ENCODE results near the gene PALLD.

PALLD gene

DNA sequence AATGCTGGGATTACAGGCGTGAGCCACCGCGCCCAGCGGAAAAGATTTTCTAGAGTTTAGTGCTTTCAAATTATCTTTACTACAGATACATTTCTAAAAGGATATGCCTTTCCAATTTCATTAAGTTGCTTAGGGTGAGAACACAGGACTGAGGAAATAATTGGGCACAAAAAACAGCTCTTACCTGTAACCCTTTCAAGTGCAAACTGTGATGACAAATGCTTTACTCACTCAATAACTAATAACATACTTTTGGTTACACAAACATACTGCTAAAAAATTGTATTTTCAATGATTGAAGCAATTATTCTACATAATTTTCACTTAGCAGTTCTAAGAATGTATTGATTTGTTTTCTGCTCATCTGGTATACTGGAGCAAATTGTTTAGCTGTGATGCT lies 40.2 kb downstream of the PALLD start:
- no peak overlapping the region for H3K4me3 ChIP-seq (ENCODE audit: low read length)
- no peak for DNase-seq (ENCODE audit: low read depth)
- TF ChIP-seq, protein P1, sequence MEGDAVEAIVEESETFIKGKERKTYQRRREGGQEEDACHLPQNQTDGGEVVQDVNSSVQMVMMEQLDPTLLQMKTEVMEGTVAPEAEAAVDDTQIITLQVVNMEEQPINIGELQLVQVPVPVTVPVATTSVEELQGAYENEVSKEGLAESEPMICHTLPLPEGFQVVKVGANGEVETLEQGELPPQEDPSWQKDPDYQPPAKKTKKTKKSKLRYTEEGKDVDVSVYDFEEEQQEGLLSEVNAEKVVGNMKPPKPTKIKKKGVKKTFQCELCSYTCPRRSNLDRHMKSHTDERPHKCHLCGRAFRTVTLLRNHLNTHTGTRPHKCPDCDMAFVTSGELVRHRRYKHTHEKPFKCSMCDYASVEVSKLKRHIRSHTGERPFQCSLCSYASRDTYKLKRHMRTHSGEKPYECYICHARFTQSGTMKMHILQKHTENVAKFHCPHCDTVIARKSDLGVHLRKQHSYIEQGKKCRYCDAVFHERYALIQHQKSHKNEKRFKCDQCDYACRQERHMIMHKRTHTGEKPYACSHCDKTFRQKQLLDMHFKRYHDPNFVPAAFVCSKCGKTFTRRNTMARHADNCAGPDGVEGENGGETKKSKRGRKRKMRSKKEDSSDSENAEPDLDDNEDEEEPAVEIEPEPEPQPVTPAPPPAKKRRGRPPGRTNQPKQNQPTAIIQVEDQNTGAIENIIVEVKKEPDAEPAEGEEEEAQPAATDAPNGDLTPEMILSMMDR (conservative IDR thresholded peaks at IDR 0.05; ENCODE audit: low read length): no peak

DNA sequence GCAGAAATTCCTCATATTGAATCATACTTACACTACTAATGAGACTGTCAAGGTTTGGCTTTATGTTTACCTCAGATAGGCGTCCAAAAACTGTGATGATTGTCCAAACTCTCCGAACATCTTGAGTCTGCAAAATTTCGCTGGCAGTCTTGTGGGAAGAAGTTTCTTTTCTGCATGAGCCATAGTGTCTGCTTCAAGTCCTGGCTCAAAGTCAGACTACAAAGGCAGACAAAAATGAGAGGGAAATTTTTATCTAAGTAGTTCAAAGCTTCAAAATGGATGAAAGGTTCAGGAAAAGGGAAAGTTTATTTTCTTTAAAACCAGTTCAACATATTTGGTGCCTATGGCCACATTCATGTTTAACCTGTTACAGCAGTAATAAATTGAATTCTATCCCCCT lies 40.7 kb downstream of the PALLD start:
- no peak overlapping the region for H3K4me3 ChIP-seq (ENCODE audit: low read length)
- DNase-seq (ENCODE audit: low read depth): no peak
- TF ChIP-seq, protein P1 (conservative IDR thresholded peaks at IDR 0.05; ENCODE audit: low read length): no peak

DNA sequence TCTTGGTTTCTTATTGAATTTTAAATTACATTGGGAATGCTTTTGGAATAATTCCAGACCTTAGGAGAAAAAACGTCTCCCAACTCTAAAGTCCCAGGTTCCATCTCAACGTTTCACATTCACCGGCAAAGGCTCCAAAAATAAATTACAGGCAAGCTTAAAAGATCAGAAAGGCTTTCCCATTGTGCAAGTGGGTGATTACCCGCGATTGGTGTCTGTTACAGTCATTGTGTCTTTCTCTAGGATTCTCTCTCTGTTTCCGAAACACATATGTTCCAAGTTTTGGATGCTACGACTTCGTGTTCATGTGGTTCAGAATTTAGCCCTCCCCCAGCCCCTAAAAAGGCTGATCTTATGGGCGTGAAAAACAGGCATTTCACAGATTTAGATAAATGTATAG lies 41.8 kb downstream of the PALLD start:
- DNase-seq (ENCODE audit: low read depth): no peak
- TF ChIP-seq, protein P1 (conservative IDR thresholded peaks at IDR 0.05; ENCODE audit: low read length): no peak
- H3K4me3 ChIP-seq (ENCODE audit: low read length): no peak overlapping the region

DNA sequence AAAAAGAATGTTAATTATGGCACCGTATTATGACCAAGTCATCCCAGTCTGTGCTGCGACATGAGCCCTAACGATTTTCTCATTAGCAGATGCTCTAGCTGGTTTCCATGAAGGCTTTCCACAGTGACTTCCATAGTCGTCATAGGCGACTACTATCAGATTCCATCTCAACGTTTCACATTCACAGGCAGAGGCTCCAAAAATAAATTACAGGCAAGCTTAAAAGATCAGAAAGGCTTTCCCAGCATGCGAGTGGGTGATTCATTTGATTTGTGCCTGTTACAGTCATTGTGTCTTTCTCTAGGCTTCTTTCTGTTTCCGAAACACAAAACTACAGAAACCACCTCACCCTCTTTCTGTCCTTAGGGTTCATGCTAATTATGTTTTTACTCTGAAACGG lies 43.2 kb downstream of the PALLD start:
- DNase-seq (ENCODE audit: low read depth): peak; percentile 69
- H3K4me3 ChIP-seq (ENCODE audit: low read length): no peak overlapping the region
- TF ChIP-seq, protein P1 (conservative IDR thresholded peaks at IDR 0.05; ENCODE audit: low read length): no peak

DNA sequence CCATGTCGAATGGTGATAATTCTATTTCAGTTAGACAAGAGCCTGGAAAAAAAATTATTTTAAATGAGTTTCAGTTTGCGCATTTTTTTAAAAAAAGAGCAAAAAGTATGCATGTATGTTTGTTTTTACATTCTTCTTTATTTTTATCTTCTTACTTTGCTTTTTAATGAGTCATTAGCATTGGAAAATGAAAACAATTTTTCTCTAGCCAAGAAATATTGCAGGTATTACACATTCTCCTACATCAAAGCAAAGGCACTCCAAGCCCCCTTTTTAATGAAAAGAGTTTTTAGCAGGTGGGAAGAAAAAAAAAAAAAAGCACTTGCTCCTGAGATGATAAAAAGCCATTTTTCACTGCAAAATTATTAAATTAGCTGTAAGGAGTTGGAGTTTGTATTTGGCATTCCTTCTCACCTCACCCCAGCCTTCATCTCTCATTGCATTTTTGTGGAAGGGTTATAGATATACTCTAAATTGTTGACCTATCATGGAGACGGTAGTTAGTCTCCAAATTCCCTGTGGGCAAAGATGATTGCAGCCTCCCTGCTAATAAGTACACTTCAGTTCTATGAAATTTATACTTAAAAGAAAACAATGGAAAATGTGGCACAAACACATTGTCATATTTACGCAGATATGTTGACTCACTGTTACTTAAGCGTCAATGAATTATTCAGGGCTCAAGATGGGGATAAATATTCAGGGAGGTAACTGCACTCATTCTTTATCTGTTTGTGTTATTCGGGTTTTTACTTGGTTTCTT lies 43.8 kb downstream of the PALLD start:
- H3K4me3 ChIP-seq (ENCODE audit: low read length): no peak overlapping the region
- TF ChIP-seq, protein P1 (conservative IDR thresholded peaks at IDR 0.05; ENCODE audit: low read length): no peak
- no peak for DNase-seq (ENCODE audit: low read depth)

DNA sequence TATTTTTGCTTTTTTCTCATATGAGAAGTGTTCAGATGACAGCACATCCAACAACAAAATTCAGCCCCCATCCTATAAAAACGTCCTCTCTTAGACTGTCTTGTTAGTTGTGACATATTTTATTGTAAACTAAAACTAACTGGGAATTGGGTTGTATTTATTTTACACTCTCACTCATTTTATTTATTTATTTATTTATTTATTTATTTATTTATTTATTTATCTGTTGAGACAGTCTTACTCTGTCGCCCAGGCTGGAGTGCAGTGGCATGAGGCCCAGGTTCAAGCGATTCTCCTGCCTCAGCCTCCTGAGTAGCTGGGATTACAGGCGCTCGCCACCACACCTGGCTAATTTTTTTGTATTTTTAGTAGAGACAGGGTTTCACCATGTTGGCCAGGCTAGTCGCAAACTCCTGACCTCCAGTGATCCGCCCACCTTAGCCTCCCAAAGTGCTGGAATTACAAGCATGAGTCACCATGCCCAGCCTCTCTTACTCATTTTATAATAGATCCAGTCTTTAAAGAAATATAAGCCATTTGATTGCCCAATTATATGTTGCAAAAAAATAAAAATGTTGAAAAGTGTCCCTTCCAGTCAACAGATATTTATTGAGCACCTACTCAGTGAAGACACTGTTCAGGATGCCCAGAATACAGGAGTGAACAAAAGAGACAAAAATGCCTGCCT lies 44.6 kb downstream of the PALLD start:
- peak; percentile 60 for DNase-seq (ENCODE audit: low read depth)

More for the DNA sequence above, 44.6 kb downstream of the PALLD start:
- TF ChIP-seq, protein P1 (conservative IDR thresholded peaks at IDR 0.05; ENCODE audit: low read length): no peak
- H3K4me3 ChIP-seq (ENCODE audit: low read length): no peak overlapping the region

Measured in AG10803 (cell line).